HG03196 (cell line): ENCODE data around the gene NDUFS8.

Experiments
- ATAC-seq: cut with Tn5 transposase; IDR thresholded peaks from one replicate; pipeline ENCODE4 v1.9.1; 2021; ENCODE audit not compliant: unreplicated experiment

The NDUFS8 gene

GRCh38 chr11:68035266-68035876 is 4.9 kb downstream of the NDUFS8 start:
- no peak for ATAC-seq

GRCh38 chr11:68036141-68036716 is 5.7 kb downstream of the NDUFS8 start:
- ATAC-seq, result no peak

- no peak for ATAC-seq
Observed at GRCh38 chr11:68036717-68037239, 6.3 kb downstream of the NDUFS8 start.

GRCh38 chr11:68037411-68038225 is 7.1 kb downstream of the NDUFS8 start:
- ATAC-seq, result no peak

- no peak for ATAC-seq
Observed at GRCh38 chr11:68038226-68038717, 7.8 kb downstream of the NDUFS8 start.

GRCh38 chr11:68038718-68039525 is 8.4 kb downstream of the NDUFS8 start, which contains the start of gene TCIRG1:
Gene TCIRG1, plus strand, starts transcription at chr11:68039025. Its CDS starts 2,247 bp downstream, at chr11:68041272.
- ATAC-seq, result peak; percentile 46

GRCh38 chr11:68039526-68040086 is 9.1 kb downstream of the NDUFS8 start:
- ATAC-seq, result no peak

- ATAC-seq, result peak; percentile 37
Observed at GRCh38 chr11:68040101-68040956, 9.8 kb downstream of the NDUFS8 start.

GRCh38 chr11:68040957-68041591 is 10.6 kb downstream of the NDUFS8 start:
- ATAC-seq, result no peak

- no peak for ATAC-seq
Observed at GRCh38 chr11:68041617-68042218, 11.2 kb downstream of the NDUFS8 start.

GRCh38 chr11:68042219-68043028 is 11.9 kb downstream of the NDUFS8 start:
- ATAC-seq, result no peak

GRCh38 chr11:68043029-68043348 is 12.5 kb downstream of the NDUFS8 start:
- no peak for ATAC-seq

- no peak for ATAC-seq
Observed at GRCh38 chr11:68043349-68044144, 13.1 kb downstream of the NDUFS8 start.

- ATAC-seq, result no peak
Observed at GRCh38 chr11:68044145-68044813, 13.8 kb downstream of the NDUFS8 start.

GRCh38 chr11:68044898-68045351 is 14.4 kb downstream of the NDUFS8 start:
- ATAC-seq, result no peak

GRCh38 chr11:68047437-68048290 is 17.2 kb downstream of the NDUFS8 start:
- no peak for ATAC-seq
